HUES64 (cell line): ENCODE measurements around the gene SNRNP35. TPM values are rescaled to one million over a fixed set of nuclear protein-coding genes. Genes with fewer than 3 reads are reported as not detected.
"Not testable (repeated sequence)": the region's sequence is repeated elsewhere in the genome, so short reads cannot be mapped to it uniquely, and the experiment has no call there.

ENCODE experiments used
- H3K27ac ChIP-seq: 2 replicates; pipeline ENCODE4 v1.7.0; 2013; ENCODE audit warnings: low read depth, low read length, inconsistent platforms
- H3K27me3 ChIP-seq: 2 replicates; pipeline ENCODE4 v1.6.1; 2013; ENCODE audit warnings: mild to moderate bottlenecking, low read length; ENCODE audit not compliant: insufficient read depth
- H3K36me3 ChIP-seq: 2 replicates; pipeline ENCODE4 v1.6.1; 2013; ENCODE audit warnings: mild to moderate bottlenecking, low read length; ENCODE audit not compliant: insufficient read depth
- H3K4me1 ChIP-seq: 2 replicates; pipeline ENCODE4 v1.6.1; 2013; ENCODE audit warnings: mild to moderate bottlenecking, low read length, moderate library complexity; ENCODE audit not compliant: insufficient read depth
- H3K4me3 ChIP-seq: 2 replicates; pipeline ENCODE4 v1.5.1; 2013; ENCODE audit warnings: mild to moderate bottlenecking, low read length, moderate library complexity
- H3K9ac ChIP-seq: 2 replicates; pipeline ENCODE4 v1.6.1; 2013; ENCODE audit warnings: mild to moderate bottlenecking, low read depth, low read length
- H3K9me3 ChIP-seq: 2 replicates; pipeline ENCODE4 v1.6.1; 2013; ENCODE audit warnings: low read depth, low read length; ENCODE audit not compliant: insufficient read depth
- WGBS: fragments of 150-250, 120-280 bp; methylation state at CpG from one replicate; pipeline ENCODE4 v1.1.7; 2013; ENCODE audit warnings: missing lambda C conversion rate; 5-methylcytosine and 5-hydroxymethylcytosine counted together
- polyA plus RNA-seq, 2 experiments: library from polyadenylated mRNA; stranded (reverse); fragments of 50-300 nt; gene quantifications; one replicate each; pipeline ENCODE4 v1.2.3, GENCODE V29; 2013

Gene SNRNP35
- 13.8 TPM for polyA plus RNA-seq (2013, experiment 1 of 2)
- 16.7 TPM for polyA plus RNA-seq (2013, experiment 2 of 2)

- no peaks in the 10 kb centered on the region for H3K9me3 ChIP-seq
- 2% methylated on average over 48 of the region's 48 CpGs for WGBS
- no peaks in the 10 kb centered on the region for H3K4me1 ChIP-seq
- peak within 1 kb of the TSS; percentile 76 for H3K4me3 ChIP-seq
- peaks cover 3% of the 10 kb centered on the region; the same call in 1 of the 2 replicates for H3K36me3 ChIP-seq
- no peaks in the 10 kb centered on the region for H3K27me3 ChIP-seq
- H3K27ac ChIP-seq = peak within 1 kb of the TSS; percentile 99
- peak within 1 kb of the TSS; percentile 98 for H3K9ac ChIP-seq
These were observed at the start of gene SNRNP35 for GRCh38 chr12:123457980-123458779. Gene SNRNP35, plus strand, starts transcription at chr12:123458139. Its CDS starts 7,402 bp downstream, at chr12:123465541.

GRCh38 chr12:123408619-123409018 is 49.3 kb upstream of the SNRNP35 start:
- H3K9me3 ChIP-seq = not testable (repeated sequence)

GRCh38 chr12:123409284-123410040 is 48.5 kb upstream of the SNRNP35 start:
- 95% methylated on average over 11 of the region's 11 CpGs for WGBS
- not testable (repeated sequence) for H3K9ac ChIP-seq

More at GRCh38 chr12:123408619-123409018, 49.3 kb upstream of the SNRNP35 start:
- H3K27me3 ChIP-seq, H3K4me1 ChIP-seq, H3K27ac ChIP-seq, H3K9ac ChIP-seq, H3K4me3 ChIP-seq: not testable (repeated sequence)
- WGBS = 93% methylated on average over 5 of the region's 7 CpGs
- peaks cover 37% of the 10 kb centered on the region for H3K36me3 ChIP-seq

GRCh38 chr12:123410041-123410412 is 47.9 kb upstream of the SNRNP35 start:
- Histone ChIP-seq H3K4me1 (no peaks in the 10 kb centered on the region), H3K36me3 (peaks cover 23% of the 10 kb centered on the region), H3K27ac (no peak overlapping the region), H3K9ac (no peak overlapping the region), H3K4me3 (no peak overlapping the region), H3K27me3 (no peaks in the 10 kb centered on the region), H3K9me3 (no peaks in the 10 kb centered on the region)
- 87% methylated on average over 5 of the region's 5 CpGs for WGBS

More at GRCh38 chr12:123409284-123410040, 48.5 kb upstream of the SNRNP35 start:
- not testable (repeated sequence) for H3K9me3 ChIP-seq, H3K27ac ChIP-seq, H3K4me3 ChIP-seq, H3K27me3 ChIP-seq, H3K4me1 ChIP-seq
- H3K36me3 ChIP-seq = peaks cover 28% of the 10 kb centered on the region

GRCh38 chr12:123421314-123421713 is 36.6 kb upstream of the SNRNP35 start:
- WGBS = 90% methylated on average over 1 of the region's 2 CpGs
- H3K27ac ChIP-seq = no peak overlapping the region
- H3K9me3 ChIP-seq = peaks cover 3% of the 10 kb centered on the region; the same call in 1 of the 2 replicates
- H3K36me3 ChIP-seq = no peaks in the 10 kb centered on the region
- H3K27me3 ChIP-seq = no peaks in the 10 kb centered on the region
- H3K4me1 ChIP-seq = no peaks in the 10 kb centered on the region
- H3K9ac ChIP-seq = no peak overlapping the region
- H3K4me3 ChIP-seq = no peak overlapping the region

GRCh38 chr12:123427036-123427769 is 30.7 kb upstream of the SNRNP35 start:
- Histone ChIP-seq H3K9ac (no peak overlapping the region), H3K9me3 (peaks cover 3% of the 10 kb centered on the region; the same call in 1 of the 2 replicates), H3K4me1 (no peaks in the 10 kb centered on the region), H3K36me3 (no peaks in the 10 kb centered on the region), H3K4me3 (no peak overlapping the region), H3K27ac (no peak overlapping the region), H3K27me3 (no peaks in the 10 kb centered on the region)
- WGBS = 94% methylated on average over 8 of the region's 8 CpGs

GRCh38 chr12:123428591-123428990 is 29.3 kb upstream of the SNRNP35 start:
- 93% methylated on average over 6 of the region's 6 CpGs for WGBS
- H3K36me3 ChIP-seq = no peaks in the 10 kb centered on the region
- no peak overlapping the region for H3K4me3 ChIP-seq
- H3K4me1 ChIP-seq = no peaks in the 10 kb centered on the region
- H3K9me3 ChIP-seq = peaks cover 3% of the 10 kb centered on the region; the same call in 1 of the 2 replicates
- H3K27ac ChIP-seq = no peak overlapping the region
- H3K9ac ChIP-seq = no peak overlapping the region
- no peaks in the 10 kb centered on the region for H3K27me3 ChIP-seq

GRCh38 chr12:123429101-123429500 is 28.8 kb upstream of the SNRNP35 start:
- not testable (repeated sequence) for H3K4me3 ChIP-seq, H3K36me3 ChIP-seq, H3K4me1 ChIP-seq, H3K9ac ChIP-seq, H3K9me3 ChIP-seq, H3K27me3 ChIP-seq, H3K27ac ChIP-seq
- 94% methylated on average over 8 of the region's 8 CpGs for WGBS

- H3K4me1 ChIP-seq, H3K36me3 ChIP-seq, H3K9ac ChIP-seq, H3K27ac ChIP-seq, H3K9me3 ChIP-seq, H3K4me3 ChIP-seq: not testable (repeated sequence)
- WGBS = 90% methylated on average over 15 of the region's 15 CpGs
- H3K27me3 ChIP-seq = peaks cover 20% of the 10 kb centered on the region
These were observed 25.8 kb upstream of the SNRNP35 start for GRCh38 chr12:123431951-123432817.

- H3K9ac ChIP-seq = no peak overlapping the region
- 93% methylated on average over 6 of the region's 6 CpGs for WGBS
- H3K4me3 ChIP-seq = no peak overlapping the region
These were observed 24.3 kb upstream of the SNRNP35 start for GRCh38 chr12:123433615-123434014.

More at GRCh38 chr12:123433615-123434014, 24.3 kb upstream of the SNRNP35 start:
- no peaks in the 10 kb centered on the region for H3K36me3 ChIP-seq
- no peaks in the 10 kb centered on the region for H3K9me3 ChIP-seq
- H3K27me3 ChIP-seq = peaks cover 28% of the 10 kb centered on the region
- H3K4me1 ChIP-seq = no peaks in the 10 kb centered on the region
- no peak overlapping the region for H3K27ac ChIP-seq
